Lower leg skin (tissue), 4 donors: ENCODE results near the gene R3HDM2. TPM values are rescaled to one million over a fixed set of nuclear protein-coding genes. Genes with fewer than 3 reads are reported as not detected.

ENCODE experiments used
- DNase-seq, 2 donors: peaks; one replicate each; pipeline ENCODE4 v3.0.0-alpha.2; 2019; ENCODE audit warnings: low spot score in 2 of 2
- H3K4me3 ChIP-seq: fragments of 200-600 bp; sonication (generic); 2 replicates; pipeline ENCODE4 v1.5.1; 2017; ENCODE audit warnings: mild to moderate bottlenecking, low read depth; ENCODE audit not compliant: poor library complexity, severe bottlenecking
- CTCF ChIP-seq, 3 donors: fragments of 450-650 bp; IDR thresholded peaks; one replicate each; pipeline ENCODE4 v1.5.1; 2016; ENCODE audit warnings: antibody characterized with exemption in 3 of 3, mild to moderate bottlenecking in 3 of 3, moderate library complexity in 2 of 3
- POLR2A ChIP-seq, 2 donors: fragments of 450-650 bp; IDR thresholded peaks; one replicate each; pipeline ENCODE4 v1.6.1; 2016 to 2017; ENCODE audit warnings: antibody characterized with exemption in 2 of 2, mild to moderate bottlenecking in 1 of 2, moderate library complexity in 1 of 2
- WGBS, 2 donors: methylation state at CpG; one replicate each; pipeline ENCODE4 v1.1.5; 2018; 5-methylcytosine and 5-hydroxymethylcytosine counted together
- intact Hi-C: fragments of 100-400 bp; cut with DNase I; formaldehyde crosslinking; loops from one replicate; pipeline ENCODE4 v1.15.0; 2023; ENCODE audit warnings: low total_unique reads
- total RNA-seq, 4 donors: library from RNA; depleted of rRNA; stranded (reverse); fragments of >200 nt; gene quantifications; one replicate each; pipeline ENCODE4 v1.1.0, GENCODE V29; 2016

Gene R3HDM2
- total RNA-seq, 4 donors from 2014 or later: 37.2 to 64.6 (median 54.3) TPM

GRCh38 chr12:57221169-57221917 is 209.5 kb downstream of the R3HDM2 start:
- no peak for TF ChIP-seq POLR2A (IDR thresholded peaks at IDR 0.05)
- TF ChIP-seq CTCF (IDR thresholded peaks at IDR 0.05): no peak
- H3K4me3 ChIP-seq: no peak overlapping the region
- WGBS, 2 donors: 40 to 57% methylated on average over 24 of the region's 24 CpGs
- no peak for DNase-seq
- intact Hi-C loops: no loop called here

GRCh38 chr12:57220770-57221168 is 210.1 kb downstream of the R3HDM2 start:
- H3K4me3 ChIP-seq: no peak overlapping the region
- intact Hi-C loops: no loop called here
- 65 to 83% methylated on average over 1 of the region's 1 CpG for WGBS, 2 donors
- no peak for TF ChIP-seq CTCF (IDR thresholded peaks at IDR 0.05)
- no peak for DNase-seq

GRCh38 chr12:57219993-57220754 is 210.7 kb downstream of the R3HDM2 start:
- 13 to 18% methylated on average over 38 of the region's 38 CpGs for WGBS, 2 donors
- TF ChIP-seq POLR2A (IDR thresholded peaks at IDR 0.05): no peak
- TF ChIP-seq CTCF (IDR thresholded peaks at IDR 0.05): no peak
- no peak overlapping the region for H3K4me3 ChIP-seq
- intact Hi-C loops: no loop called here
- no peak for DNase-seq

- intact Hi-C loops: no loop called here
- no peak for DNase-seq
- 57 to 70% methylated on average over 14 of the region's 14 CpGs for WGBS, 2 donors
- no peak for TF ChIP-seq POLR2A (IDR thresholded peaks at IDR 0.05)
- no peak for TF ChIP-seq CTCF (IDR thresholded peaks at IDR 0.05)
- H3K4me3 ChIP-seq: no peak overlapping the region
Measured at GRCh38 chr12:57219205-57219992, 211.4 kb downstream of the R3HDM2 start.

- no peak for DNase-seq
- 62 to 64% methylated on average over 5 of the region's 5 CpGs for WGBS, 2 donors
- intact Hi-C loops: no loop called here
- no peak overlapping the region for H3K4me3 ChIP-seq
- TF ChIP-seq CTCF (IDR thresholded peaks at IDR 0.05) (no peak), POLR2A (IDR thresholded peaks at IDR 0.05) (no peak)
Measured at GRCh38 chr12:57218030-57218853, 212.6 kb downstream of the R3HDM2 start.
